Measurements from ENCODE around the gene TRMT44.

Gene TRMT44, protein sequence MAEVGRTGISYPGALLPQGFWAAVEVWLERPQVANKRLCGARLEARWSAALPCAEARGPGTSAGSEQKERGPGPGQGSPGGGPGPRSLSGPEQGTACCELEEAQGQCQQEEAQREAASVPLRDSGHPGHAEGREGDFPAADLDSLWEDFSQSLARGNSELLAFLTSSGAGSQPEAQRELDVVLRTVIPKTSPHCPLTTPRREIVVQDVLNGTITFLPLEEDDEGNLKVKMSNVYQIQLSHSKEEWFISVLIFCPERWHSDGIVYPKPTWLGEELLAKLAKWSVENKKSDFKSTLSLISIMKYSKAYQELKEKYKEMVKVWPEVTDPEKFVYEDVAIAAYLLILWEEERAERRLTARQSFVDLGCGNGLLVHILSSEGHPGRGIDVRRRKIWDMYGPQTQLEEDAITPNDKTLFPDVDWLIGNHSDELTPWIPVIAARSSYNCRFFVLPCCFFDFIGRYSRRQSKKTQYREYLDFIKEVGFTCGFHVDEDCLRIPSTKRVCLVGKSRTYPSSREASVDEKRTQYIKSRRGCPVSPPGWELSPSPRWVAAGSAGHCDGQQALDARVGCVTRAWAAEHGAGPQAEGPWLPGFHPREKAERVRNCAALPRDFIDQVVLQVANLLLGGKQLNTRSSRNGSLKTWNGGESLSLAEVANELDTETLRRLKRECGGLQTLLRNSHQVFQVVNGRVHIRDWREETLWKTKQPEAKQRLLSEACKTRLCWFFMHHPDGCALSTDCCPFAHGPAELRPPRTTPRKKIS

DNA sequence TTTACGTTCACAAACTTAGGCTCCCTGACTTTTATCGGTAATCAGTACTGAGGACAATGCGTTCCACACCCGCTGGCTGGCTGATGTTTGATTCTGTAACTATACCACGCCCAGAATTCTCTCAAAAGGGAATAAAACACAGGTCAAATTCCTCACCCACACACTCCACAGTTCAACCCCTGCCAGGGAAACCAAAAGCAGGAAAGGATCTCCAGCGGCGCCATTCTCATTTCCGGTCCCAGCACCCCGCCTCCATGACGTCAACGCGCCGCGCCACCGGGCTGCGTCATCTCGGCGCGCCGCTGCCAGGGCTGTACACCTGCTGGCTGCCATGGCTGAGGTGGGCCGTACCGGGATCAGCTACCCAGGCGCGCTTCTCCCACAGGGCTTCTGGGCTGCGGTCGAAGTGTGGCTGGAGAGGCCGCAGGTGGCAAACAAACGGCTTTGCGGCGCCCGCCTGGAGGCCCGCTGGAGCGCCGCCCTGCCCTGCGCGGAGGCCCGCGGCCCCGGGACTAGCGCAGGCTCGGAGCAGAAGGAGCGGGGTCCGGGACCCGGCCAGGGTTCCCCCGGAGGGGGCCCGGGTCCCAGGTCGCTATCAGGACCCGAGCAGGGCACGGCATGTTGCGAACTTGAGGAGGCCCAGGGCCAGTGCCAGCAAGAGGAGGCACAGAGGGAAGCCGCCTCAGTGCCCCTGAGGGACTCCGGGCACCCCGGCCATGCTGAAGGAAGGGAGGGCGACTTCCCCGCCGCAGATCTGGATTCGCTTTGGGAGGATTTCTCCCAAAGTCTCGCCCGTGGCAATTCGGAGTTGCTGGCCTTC lies at the start of gene TRMT44, which contains the start of gene ACOX3:
TRMT44 (plus strand) TSS at position 286 of the 820 bp plus-strand sequence; CDS start at position 332, 46 bp downstream.
ACOX3 (minus strand) TSS at position 232 of the 820 bp plus-strand sequence. CDS start 24,202 bp downstream, outside the sequence.
- peak; percentile 95 for DNase-seq

DNA sequence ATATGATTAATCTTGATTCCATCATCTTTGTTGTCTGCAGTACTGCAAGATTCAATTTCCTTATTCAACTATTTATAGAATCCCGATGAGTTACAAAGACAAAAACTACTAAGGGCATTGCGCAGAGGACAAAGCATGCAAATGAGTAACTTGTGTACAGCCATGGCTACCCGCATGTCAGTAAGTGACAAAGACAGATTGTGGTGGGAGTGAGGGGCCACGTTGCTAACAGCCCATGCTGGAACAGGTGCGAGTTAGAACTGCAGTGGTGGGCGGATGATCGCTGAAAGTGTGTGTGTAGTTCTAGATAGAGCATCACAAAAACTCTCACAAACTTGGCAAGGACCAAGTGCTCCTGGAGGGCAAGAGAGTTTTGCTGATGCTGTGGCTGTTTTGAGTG lies 49.5 kb upstream of the TRMT44 start:
- DNase-seq = no peak

GRCh38 chr4:8391972-8392371 lies 48.6 kb upstream of the TRMT44 start:
- DNase-seq = peak; percentile 78

DNA sequence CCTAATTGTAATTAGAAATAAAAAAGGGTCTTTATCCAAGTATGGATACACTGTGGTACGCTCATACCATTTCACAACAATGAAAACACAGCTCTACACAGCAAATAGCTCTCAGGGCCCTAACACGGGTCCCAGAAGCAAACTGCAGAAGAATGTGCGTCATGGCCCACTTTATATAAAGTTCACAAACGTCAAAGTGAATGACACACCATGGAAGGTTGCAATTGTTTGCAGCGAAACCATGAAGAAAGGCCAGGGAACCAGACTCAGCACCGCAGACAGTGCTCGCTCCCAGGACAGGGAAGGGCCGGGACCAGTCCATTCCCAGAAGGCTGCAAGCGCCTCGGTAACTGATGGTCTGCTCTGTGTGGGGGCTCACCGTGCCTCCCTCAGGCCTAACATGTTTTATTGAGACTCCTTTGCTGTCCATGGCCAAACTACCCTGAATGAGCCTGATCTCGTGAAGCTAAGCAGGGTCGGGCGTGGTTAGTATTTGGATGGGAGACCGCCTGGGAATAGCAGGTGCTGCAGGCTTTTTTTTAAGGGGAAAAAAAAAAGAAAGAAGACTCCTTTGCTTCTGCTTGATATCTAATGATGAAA lies 47.9 kb upstream of the TRMT44 start:
- DNase-seq = no peak

DNA sequence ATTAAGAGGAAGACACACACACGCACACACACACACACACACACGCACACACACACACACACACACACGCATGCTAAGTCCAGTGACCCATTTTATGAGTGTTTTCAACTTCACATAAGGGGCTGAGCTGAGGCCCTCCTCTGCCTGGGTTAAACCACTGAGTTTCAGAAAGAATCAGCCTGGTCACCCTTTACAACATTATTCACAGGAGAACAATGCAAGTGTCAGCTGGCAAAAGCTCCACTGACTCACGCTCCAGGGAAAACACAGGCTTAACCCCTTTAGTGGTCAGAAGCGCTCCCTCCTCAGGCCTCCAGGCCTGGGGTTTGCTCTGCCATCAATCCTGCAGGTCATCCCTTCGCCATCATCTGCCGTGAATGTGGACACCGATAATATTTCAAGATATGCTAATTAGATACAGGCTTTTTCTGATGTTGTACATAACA lies 47.0 kb upstream of the TRMT44 start:
- DNase-seq = no peak

DNA sequence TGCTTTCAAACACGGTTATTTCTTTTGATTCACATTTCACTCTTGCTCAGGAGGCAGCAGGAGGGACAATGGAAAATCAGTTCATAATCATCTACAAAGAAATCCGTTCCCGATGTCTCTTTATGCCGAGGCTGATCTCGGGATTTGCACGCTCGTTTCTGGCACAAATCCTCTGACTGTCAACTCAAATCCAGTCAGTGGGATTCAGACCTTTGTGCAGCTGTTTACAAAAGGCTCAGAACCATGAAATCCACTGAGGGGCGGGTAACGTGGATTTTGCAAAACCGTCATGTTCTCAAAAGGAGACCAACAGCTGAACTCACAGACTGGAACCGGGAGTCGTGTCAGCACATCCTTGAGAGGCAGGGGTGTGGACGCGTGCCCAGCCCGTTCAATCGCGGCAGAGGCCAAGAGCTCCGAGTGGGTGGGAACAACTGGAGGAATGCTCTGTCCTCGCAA lies 46.5 kb upstream of the TRMT44 start:
- DNase-seq = peak; percentile 87

DNA sequence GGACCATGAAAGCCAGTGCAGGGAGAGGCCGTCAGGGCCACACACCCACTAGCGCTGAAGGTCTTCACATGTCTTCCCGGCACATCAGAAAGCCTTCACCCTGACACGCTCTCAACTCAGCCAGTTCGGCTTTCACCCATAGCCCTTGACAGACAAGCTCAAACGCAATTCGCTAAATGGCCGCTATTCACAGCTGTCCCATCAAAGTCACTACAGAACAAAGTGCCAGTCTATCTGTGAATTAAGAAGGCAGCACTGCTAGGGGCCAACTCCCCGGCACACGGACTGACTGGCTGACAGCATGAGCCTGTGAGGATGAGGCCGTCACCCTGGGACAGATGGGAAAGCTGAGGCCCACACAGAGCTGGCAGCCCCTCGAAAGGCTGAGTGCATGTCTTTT lies 45.8 kb upstream of the TRMT44 start:
- DNase-seq = no peak

GRCh38 chr4:8395504-8396296 lies 44.9 kb upstream of the TRMT44 start:
- DNase-seq = no peak

- DNase-seq = no peak
These were observed 43.7 kb upstream of the TRMT44 start for GRCh38 chr4:8396762-8397406.

DNA sequence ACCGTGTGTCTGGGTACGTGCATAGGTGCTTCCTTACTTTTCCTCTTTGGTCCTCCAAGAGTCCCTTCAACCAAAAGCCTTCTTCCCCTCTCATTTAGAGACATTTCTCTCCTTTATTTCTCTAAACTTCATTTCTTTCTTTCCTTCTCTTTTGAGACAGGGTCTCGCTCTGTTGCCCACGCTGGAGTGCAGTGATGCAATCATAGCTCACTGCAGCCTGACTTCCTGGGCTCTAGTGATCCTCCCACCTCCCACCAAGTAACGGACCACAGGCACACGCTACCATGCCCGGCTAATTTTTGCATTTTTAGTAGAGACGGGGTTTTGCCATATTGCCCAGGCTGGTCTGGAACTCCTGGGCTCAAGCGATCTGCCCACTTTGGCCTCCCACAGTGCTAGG lies 42.2 kb upstream of the TRMT44 start:
- DNase-seq = no peak

DNA sequence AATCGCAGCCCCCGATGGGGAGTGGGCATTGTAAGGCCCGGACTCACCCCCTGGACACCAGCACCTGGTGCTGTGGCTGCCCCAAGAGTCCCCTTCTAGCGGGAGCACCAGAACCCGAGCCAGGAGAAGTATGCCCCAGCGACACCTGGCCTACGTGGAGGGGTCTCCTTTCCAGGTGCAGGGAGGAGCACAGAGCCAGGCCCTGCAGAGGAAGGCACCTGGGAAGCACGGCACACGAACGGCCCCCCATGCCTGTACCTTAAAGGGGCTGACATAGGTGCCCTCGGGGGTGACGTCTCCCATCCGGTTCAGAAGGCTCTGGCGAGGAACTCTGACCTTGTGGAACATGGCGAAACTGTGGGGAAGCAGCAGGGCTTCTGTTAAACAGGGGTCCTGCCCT lies 41.3 kb upstream of the TRMT44 start:
- no peak for DNase-seq

- no peak for DNase-seq
These were observed 39.8 kb upstream of the TRMT44 start for GRCh38 chr4:8400632-8401325.

- no peak for DNase-seq
These were observed 38.9 kb upstream of the TRMT44 start for GRCh38 chr4:8401665-8402064.

DNA sequence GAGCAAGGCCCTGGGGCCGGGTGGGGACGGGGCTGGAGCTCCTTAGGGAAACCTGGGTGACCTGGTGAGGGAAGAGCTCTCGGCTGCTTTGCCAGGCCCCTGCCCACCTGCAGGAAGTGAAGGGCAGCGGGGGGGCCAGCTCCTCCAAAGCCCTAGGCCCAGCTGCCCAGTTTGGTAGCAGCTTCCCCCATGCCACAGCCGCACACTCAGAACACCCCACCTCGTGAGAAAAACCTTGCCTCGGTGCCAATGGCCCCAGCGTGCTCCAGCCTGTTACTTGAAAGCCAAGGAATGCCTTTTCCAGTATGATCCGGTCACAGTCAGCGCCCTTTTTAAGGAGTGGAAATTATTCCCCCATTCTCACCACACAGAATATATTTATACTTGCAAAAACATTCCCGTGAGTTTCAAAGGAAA lies 38.4 kb upstream of the TRMT44 start:
- no peak for DNase-seq

GRCh38 chr4:8402640-8403039 lies 37.9 kb upstream of the TRMT44 start:
- no peak for DNase-seq

DNA sequence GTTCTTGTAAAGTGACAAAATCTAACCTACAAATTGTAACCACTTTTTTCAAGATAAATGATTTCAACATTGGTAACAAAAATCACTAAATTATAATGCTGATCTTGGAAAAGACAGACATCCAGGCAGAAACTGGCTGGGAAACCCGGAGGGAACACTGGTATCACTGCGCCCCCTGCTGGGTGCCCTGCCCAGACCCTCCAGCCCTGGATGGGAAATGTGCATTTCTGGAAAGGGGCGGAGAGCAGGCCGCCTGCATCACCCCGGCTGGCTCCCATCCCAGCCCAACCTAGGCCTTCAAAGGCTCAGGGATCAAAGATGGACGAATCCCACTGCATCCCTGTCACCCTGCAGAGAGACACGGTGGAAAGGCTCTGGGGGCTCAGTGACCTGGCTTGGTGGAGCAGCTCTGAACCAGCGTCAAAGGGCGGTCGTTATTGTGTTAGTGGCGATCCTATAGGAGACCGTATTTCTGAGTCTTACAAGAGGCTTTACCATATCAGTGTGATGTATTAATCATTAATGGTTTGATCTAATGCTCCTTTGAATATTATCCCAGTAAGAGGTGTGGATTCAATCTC lies 37.3 kb upstream of the TRMT44 start:
- peak; percentile 87 for DNase-seq

- no peak for DNase-seq
These were observed 36.6 kb upstream of the TRMT44 start for GRCh38 chr4:8403976-8404375.

DNA sequence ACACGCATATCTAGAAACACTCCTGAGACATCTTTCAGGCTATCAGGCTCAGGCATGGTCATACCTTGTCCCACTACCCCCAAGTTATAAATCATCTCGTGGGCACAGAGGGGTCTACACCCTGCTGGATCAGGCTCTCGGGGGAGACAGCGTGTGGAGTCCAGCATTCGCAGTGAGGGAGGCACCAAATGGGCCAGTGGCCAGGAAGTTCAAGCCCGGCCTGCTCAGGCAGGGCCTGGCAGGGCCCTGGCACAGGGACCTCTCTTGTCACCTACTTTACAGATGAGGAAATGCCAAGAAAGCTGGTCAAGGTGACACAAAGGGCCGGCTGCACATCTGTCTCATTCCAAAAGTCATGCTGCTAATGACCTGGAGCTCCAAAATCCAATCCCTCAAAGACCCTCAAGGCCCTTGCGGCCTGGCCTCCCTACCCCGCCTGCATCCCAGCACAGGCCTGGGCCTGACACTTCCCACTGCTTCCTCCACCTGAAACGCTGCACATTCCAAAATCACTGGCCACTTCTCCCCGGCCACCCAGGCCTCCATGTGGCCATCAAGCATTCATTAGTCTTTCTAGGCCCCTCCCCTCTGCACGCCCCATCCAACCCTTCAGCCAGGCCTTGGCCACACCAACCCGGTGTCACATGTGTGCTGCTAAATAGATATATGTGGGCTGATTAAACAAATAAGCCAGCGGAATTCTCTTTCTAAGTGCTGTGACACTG lies 35.6 kb upstream of the TRMT44 start:
- no peak for DNase-seq

GRCh38 chr4:8405516-8405875 lies 35.1 kb upstream of the TRMT44 start:
- no peak for DNase-seq

All from left hindlimb (tissue), 1 donor.